ENCODE results near the gene ELK4. TPM values are rescaled to one million over a fixed set of nuclear protein-coding genes. Genes with fewer than 3 reads are reported as not detected.
A peak's percentile ranks its signal among the peaks of the same experiment; 100 is the strongest.

The ELK4 gene
- total RNA-seq, 2 experiments from 2014 or later, result 71.0 to 76.9 TPM

DNA sequence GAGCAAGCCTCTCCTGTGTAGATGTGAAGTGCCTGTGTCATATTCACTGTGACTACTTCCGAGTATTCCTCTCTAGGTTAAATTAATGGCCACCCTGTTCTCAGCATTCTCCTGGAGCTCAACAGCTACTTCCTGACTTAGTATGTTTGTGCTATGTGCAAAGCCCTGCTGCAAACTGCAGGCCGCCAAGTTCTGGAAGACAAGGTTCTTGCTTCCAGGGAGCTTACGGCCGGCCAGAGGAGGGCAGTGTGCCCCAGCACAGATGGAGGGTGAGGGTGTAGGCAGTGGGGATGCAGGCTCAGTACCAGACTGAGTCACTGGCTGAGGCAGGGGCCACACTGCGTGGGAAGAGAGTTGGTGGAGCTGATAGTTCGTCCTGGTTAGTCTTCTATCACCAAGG, 43.2 kb downstream of the ELK4 start:
- no peaks in the 10 kb centered on the region for H3K9me3 Mint-ChIP-seq
- peak; percentile 30 for DNase-seq
- H3K36me3 Mint-ChIP-seq, result peaks cover 3% of the 10 kb centered on the region
- no peak overlapping the region for H3K27ac Mint-ChIP-seq
- H3K27me3 Mint-ChIP-seq, result no peaks in the 10 kb centered on the region
- no peak overlapping the region for H3K4me3 Mint-ChIP-seq
- H3K4me1 Mint-ChIP-seq, result peaks cover 20% of the 10 kb centered on the region

- peaks cover under 1% of the 10 kb centered on the region for H3K36me3 Mint-ChIP-seq
- H3K9me3 Mint-ChIP-seq, result no peaks in the 10 kb centered on the region
- no peaks in the 10 kb centered on the region for H3K27me3 Mint-ChIP-seq
- peaks cover 22% of the 10 kb centered on the region for H3K4me1 Mint-ChIP-seq
- no peak for DNase-seq
- no peak overlapping the region for H3K4me3 Mint-ChIP-seq
- no peak overlapping the region for H3K27ac Mint-ChIP-seq
Measured at GRCh38 chr1:205587581-205587980, 44.2 kb downstream of the ELK4 start.

GRCh38 chr1:205585835-205586785, 45.7 kb downstream of the ELK4 start:
- DNase-seq, result no peak
- Mint-ChIP-seq H3K36me3 (no peaks in the 10 kb centered on the region), H3K4me3 (no peak overlapping the region), H3K9me3 (no peaks in the 10 kb centered on the region), H3K27me3 (no peaks in the 10 kb centered on the region), H3K27ac (no peak overlapping the region), H3K4me1 (peaks cover 29% of the 10 kb centered on the region)

DNA sequence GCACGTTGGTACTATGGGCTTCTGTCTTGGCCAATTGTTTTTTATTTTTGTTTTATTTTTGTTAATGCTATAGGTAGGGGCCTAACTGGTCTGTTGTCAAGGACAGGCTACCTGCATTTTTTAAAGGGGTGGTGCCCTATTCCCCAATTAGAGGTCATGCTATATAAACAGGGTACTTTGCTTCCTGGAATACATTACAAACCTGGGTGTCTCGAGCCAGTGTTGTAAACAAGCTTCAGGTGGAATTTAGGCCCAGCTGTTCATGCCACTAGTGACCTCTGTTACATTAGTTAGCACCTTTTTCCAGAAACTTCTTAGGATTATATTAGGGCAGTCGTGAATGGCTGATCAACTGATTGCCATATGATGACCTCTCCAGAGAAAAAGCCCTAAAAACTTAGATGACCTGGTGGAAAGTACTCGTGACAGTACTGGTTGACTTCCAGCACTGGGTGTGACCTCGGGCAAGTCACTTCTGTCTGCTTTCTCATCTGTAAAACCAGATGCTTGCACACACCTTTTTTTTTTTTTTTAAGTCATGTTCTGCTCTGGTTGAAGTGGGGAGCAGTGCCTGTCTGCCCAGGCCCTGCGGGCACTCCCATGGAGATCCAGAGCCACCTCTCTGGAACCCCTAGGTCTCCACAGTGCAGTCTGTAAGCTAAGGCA, 46.5 kb downstream of the ELK4 start:
- no peaks in the 10 kb centered on the region for H3K36me3 Mint-ChIP-seq
- no peak for DNase-seq
- H3K4me1 Mint-ChIP-seq, result peaks cover 25% of the 10 kb centered on the region
- H3K9me3 Mint-ChIP-seq, result no peaks in the 10 kb centered on the region
- no peak overlapping the region for H3K27ac Mint-ChIP-seq
- no peak overlapping the region for H3K4me3 Mint-ChIP-seq
- no peaks in the 10 kb centered on the region for H3K27me3 Mint-ChIP-seq

GRCh38 chr1:205584732-205585131, 47.1 kb downstream of the ELK4 start:
- DNase-seq, result no peak
- no peak overlapping the region for H3K27ac Mint-ChIP-seq
- peaks cover 25% of the 10 kb centered on the region for H3K4me1 Mint-ChIP-seq
- no peaks in the 10 kb centered on the region for H3K36me3 Mint-ChIP-seq
- H3K27me3 Mint-ChIP-seq, result no peaks in the 10 kb centered on the region
- no peak overlapping the region for H3K4me3 Mint-ChIP-seq
- H3K9me3 Mint-ChIP-seq, result no peaks in the 10 kb centered on the region

- Mint-ChIP-seq H3K27ac (peak overlapping the region; percentile 16), H3K27me3 (no peaks in the 10 kb centered on the region), H3K4me1 (peaks cover 22% of the 10 kb centered on the region), H3K4me3 (no peak overlapping the region), H3K9me3 (no peaks in the 10 kb centered on the region), H3K36me3 (no peaks in the 10 kb centered on the region)
- no peak for DNase-seq
Measured at GRCh38 chr1:205583461-205584130, 48.2 kb downstream of the ELK4 start.

DNA sequence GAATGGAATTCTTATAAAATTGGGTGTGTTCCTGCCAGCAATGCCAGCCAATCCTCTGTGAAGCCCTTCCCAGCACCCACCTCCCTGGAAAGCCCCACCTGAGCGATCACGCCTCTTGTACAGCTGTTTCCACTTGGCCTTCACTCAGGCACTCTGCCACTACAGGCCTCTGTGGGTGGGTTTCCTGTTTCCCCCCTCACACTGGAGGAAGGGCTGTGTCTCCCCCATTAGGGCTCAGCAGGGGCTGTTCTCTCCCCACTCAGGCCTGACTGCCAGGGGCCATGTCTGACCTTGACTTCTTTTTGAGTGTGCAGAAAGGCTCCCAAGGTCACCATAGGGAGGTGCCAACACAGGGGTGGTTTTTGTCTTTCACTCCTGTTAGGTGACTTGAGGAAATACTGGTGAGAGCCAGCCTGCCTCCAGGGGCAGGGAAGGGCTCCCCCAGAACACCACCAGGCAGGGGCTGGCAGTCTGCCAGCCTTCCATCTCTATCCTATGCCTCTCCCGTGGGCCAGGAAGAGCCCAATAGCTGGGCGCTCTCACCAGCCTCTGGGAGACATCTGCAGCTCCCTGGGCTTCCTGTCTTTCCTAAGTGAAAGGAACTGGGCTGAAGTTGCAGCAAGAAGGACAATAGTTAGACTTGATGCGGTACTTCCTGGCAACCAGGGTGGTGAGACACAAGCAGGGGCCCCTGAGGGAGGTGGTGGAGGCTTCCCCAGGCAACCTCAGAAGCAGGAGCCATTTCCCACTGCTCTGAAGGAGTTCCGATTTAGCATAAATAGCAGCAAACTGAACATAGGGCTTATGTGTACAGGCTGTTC, 49.1 kb downstream of the ELK4 start:
- H3K36me3 Mint-ChIP-seq, result no peaks in the 10 kb centered on the region
- no peaks in the 10 kb centered on the region for H3K27me3 Mint-ChIP-seq
- H3K4me1 Mint-ChIP-seq, result peaks cover 22% of the 10 kb centered on the region
- peak overlapping the region; percentile 72 for H3K27ac Mint-ChIP-seq
- no peaks in the 10 kb centered on the region for H3K9me3 Mint-ChIP-seq
- DNase-seq, result peak; percentile 54
- H3K4me3 Mint-ChIP-seq, result no peak overlapping the region

DNA sequence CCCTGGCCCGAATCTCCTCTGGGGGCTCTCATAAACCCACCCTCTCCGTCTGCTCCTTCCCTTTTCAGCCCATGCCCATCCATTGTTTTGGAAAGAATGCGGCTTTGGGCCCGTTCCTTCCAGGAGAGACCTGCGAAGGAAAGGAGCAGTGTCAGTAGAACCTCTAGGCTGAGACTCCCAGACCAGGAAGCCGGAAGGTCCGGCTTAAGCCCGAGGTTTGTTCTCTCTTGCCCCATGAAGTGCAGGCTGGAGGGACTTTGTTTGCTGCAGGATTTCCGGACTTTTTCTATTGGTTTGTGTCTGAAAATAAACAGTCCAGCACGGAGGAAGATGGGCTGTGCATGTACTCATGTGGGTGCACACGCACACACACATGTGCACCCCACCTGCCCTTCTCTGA, 49.8 kb downstream of the ELK4 start:
- H3K27me3 Mint-ChIP-seq, result no peaks in the 10 kb centered on the region
- no peak overlapping the region for H3K4me3 Mint-ChIP-seq
- H3K27ac Mint-ChIP-seq, result no peak overlapping the region
- peaks cover 22% of the 10 kb centered on the region for H3K4me1 Mint-ChIP-seq
- no peak for DNase-seq
- no peaks in the 10 kb centered on the region for H3K9me3 Mint-ChIP-seq
- no peaks in the 10 kb centered on the region for H3K36me3 Mint-ChIP-seq

GRCh38 chr1:205581321-205581980, 50.4 kb downstream of the ELK4 start:
- Mint-ChIP-seq H3K4me1 (peaks cover 22% of the 10 kb centered on the region), H3K9me3 (no peaks in the 10 kb centered on the region), H3K4me3 (no peak overlapping the region), H3K36me3 (no peaks in the 10 kb centered on the region), H3K27me3 (no peaks in the 10 kb centered on the region), H3K27ac (no peak overlapping the region)
- DNase-seq, result no peak

GRCh38 chr1:205580923-205581180, 51.0 kb downstream of the ELK4 start:
- Mint-ChIP-seq H3K27ac (no peak overlapping the region), H3K36me3 (no peaks in the 10 kb centered on the region), H3K27me3 (no peaks in the 10 kb centered on the region), H3K9me3 (no peaks in the 10 kb centered on the region), H3K4me3 (no peak overlapping the region), H3K4me1 (peaks cover 22% of the 10 kb centered on the region)
- DNase-seq, result no peak

- Mint-ChIP-seq H3K27me3 (no peaks in the 10 kb centered on the region), H3K4me1 (peaks cover 22% of the 10 kb centered on the region), H3K36me3 (no peaks in the 10 kb centered on the region), H3K4me3 (no peak overlapping the region), H3K9me3 (no peaks in the 10 kb centered on the region), H3K27ac (no peak overlapping the region)
- DNase-seq, result no peak
Measured at GRCh38 chr1:205580140-205580922, 51.5 kb downstream of the ELK4 start.

DNA sequence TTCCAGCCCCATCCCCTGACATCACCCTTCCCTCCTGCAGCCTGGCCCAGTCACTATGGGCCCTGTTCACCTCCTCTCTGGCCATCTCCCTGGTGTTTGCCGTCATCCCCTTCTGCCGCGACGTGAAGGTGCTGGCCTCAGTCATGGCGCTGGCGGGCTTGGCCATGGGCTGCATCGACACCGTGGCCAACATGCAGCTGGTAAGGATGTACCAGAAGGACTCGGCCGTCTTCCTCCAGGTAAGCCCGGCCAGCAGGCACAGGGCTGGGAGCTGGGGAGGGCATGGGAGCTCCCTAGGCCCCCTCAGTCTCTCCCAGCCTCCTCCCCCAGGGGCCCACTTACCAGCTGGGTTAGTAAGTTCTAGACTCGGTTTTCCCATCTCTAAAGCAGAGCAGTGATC, 52.1 kb downstream of the ELK4 start:
- no peak overlapping the region for H3K27ac Mint-ChIP-seq
- H3K27me3 Mint-ChIP-seq, result no peaks in the 10 kb centered on the region
- no peaks in the 10 kb centered on the region for H3K9me3 Mint-ChIP-seq
- no peak overlapping the region for H3K4me3 Mint-ChIP-seq
- H3K4me1 Mint-ChIP-seq, result peaks cover 22% of the 10 kb centered on the region
- H3K36me3 Mint-ChIP-seq, result no peaks in the 10 kb centered on the region
- DNase-seq, result no peak

- no peak for DNase-seq
- no peak overlapping the region for H3K27ac Mint-ChIP-seq
- H3K4me3 Mint-ChIP-seq, result no peak overlapping the region
- no peaks in the 10 kb centered on the region for H3K36me3 Mint-ChIP-seq
- no peaks in the 10 kb centered on the region for H3K27me3 Mint-ChIP-seq
- peaks cover 22% of the 10 kb centered on the region for H3K4me1 Mint-ChIP-seq
- H3K9me3 Mint-ChIP-seq, result no peaks in the 10 kb centered on the region
Measured at GRCh38 chr1:205578780-205579571, 52.8 kb downstream of the ELK4 start.

All from activated naive CD8-positive, alpha-beta T cell treated with anti-CD3 and anti-CD28 coated beads for 36 hours (primary cell).